T-helper 2 cell (primary cell): Measurements from ENCODE around the gene SLC35G6.
"Not testable (repeated sequence)": the region's sequence is repeated elsewhere in the genome, so short reads cannot be mapped to it uniquely, and the experiment has no call there.

ENCODE experiments used
- DNase-seq, 5 experiments: peaks; one replicate each; pipeline versions ENCODE4 v3.0.0 to v3.0.0-alpha.2; 2012 to 2022

SLC35G6 gene

DNA sequence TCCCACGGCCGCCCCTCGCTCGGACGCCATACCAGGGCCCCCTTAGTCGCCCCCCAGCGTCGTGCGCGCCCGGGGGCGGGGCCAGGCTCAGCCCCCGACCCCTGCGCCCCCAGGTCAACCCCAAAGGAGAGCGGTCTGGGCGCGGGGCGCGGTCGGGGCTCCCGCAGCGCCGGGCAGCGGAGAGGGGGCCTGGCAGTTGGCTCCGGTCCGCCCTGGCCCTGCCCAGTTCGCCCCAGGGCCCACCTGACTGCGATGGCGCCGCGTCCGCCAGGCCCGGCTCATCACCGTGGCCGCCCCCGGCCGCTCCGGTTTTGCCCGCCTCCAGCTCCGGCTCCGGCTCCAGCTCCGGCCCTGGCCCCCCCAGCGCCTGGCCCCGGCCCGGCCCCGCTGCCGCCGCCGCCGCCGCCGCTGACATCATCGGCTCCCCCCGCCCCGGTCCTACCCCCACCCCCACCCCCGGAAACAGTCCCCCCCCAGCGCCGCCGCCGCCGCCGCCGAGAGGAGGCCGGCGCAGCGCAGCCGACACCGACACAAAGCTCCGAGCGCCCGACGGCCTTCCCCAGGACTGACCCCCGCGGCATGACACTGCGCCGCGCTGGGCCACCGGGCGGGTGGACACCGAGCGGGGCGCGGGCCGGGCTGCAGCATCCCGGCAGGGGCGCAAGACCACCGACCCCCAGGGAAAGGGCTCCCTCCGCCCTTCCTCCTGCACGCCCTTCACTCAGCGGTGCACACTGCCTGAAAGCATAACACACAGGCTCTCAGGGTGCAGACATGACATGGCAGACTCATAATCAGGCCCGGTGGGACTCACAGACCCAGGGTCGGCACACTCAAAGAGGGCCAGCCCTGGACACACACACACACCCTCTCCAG is 1.8 kb upstream of the SLC35G6 start, which contains the start of gene ZBTB4:
ZBTB4 (minus strand) TSS at position 419 of the 876 bp plus-strand sequence. CDS start 12,830 bp downstream, outside the sequence.
- peak; percentile 33 to 80 (median 58) for DNase-seq

DNA sequence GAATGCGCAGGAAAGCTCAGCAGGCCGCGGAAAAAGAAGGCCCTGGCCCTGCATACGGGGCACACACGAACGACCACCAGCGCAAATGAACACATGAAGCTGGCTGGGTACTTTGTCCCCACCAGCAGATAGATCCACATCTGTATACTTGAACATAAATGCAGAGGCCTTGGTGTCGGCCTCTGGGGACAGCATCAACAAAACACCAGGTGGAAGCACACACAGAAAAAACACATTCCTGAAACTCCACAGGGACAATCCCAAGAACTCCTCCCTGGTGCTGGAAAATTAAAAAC is 1.2 kb upstream of the SLC35G6 start:
- DNase-seq, result no peak

DNA sequence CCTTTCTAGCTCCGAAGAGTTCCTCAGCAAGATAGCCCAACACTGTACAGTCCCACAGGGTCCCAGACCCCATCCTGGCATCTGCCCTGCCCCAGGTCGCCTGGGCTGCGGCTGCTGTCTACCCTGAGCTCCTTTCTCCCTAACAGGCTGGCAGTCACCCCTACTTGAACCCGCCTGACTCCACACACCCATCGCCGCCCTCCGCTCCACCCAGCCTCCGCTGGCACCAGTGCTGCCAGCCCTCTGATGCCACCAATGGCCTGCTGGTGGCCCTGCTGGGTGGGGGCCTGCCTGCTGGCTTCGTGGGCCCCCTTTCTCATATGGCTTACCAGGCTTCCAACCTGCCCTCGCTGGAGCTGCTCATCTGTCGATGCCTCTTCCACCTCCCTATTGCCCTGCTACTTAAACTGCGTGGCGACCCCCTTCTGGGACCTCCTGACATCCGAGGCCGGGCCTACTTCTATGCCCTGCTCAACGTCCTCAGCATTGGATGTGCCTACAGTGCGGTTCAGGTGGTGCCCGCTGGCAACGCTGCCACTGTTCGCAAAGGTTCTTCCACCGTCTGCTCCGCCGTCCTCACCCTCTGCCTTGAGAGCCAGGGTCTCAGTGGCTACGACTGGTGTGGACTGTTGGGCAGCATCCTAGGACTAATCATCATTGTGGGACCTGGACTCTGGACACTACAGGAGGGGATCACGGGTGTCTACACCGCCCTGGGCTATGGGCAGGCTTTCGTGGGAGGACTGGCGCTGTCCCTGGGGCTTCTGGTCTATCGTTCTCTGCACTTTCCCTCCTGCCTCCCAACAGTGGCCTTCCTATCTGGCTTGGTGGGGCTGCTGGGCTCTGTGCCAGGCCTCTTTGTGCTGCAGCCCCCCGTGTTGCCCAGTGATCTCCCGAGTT is 846 bp downstream of the SLC35G6 start:
- not testable (repeated sequence) for DNase-seq

DNA sequence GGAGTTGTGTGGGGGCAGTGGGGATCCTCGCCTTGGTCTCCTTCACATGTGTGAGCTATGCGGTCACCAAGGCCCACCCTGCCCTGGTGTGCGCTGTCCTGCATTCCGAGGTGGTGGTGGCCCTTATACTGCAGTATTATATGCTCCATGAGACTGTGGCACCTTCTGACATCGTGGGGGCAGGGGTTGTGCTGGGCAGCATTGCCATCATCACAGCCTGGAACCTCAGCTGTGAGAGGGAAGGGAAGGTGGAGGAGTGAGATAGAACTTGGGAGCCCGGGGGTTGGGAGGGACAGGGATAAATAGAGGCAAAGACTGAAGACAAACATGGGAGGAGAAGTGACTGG is 1.5 kb downstream of the SLC35G6 start:
- not testable (repeated sequence) for DNase-seq

DNA sequence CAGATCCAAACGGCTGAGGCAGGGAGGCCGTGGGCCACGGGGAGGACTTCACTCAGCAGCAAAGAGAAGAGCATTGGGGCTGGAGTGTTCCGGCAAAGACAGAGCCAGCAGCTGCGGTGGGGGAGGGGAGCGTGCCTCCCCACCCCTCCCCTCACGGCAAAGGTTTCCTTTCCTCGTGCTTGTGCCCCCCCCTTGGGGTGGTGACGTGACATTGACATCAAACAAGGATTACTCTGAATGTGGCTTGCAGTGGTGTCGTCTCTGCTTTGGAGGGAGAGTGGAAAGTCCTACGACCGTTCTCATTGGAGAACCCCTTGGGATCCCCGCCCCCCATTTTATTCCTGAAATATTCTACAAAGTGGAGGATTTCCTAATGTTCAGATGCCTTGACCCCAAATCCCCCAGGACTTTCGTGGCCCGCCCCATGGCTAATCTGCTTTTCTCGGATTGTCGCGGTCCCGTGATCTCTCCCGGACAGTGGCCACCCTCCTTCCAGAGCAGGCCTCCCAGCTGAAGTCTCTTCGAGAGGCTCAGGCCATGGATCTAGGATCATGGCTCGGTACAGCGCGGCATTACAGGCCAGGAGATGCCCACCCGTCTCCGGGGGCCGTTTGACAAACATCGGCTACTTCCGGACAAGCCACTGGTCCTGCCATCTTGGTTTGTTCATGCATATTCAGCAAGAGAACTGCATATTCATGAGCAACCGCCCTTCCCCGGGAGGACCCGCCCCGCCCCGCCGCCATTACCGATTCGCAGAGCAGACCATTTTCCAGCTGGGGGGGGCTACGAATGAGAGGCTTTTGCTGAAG is 2.2 kb downstream of the SLC35G6 start:
- peak; percentile 85 to 97 (median 92) for DNase-seq

DNA sequence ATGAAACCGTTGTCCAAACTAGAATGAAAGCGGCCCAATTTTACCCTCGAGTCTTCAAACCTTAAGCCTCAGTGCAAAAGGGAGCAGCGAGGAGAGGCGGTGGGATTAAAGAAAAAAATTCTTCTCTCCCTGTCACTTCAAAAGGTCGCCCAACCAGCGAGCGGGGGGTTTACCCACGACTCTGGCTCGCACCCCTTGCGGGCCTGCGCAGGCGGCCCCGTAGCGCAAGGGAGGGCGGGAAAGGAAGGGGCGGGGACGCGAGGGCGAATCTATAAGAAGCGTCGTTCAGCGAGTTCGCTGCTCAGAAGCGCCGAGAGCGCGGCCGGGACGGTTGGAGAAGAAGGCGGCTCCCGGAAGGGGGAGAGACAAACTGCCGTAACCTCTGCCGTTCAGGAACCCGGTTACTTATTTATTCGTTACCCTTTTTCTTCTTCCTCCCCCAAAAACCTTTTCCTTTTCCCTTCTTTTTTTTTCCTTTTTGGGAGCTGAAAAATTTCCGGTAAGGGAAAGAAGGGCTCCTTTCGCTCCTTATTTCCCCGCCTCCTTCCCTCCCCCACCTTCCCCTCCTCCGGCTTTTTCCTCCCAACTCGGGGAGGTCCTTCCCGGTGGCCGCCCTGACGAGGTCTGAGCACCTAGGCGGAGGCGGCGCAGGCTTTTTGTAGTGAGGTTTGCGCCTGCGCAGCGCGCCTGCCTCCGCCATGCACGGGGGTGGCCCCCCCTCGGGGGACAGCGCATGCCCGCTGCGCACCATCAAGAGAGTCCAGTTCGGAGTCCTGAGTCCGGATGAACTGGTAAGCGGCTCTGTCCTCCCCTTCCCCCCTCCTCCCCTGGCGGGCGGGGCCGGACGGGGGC is 3.0 kb downstream of the SLC35G6 start, which contains the start of gene POLR2A:
POLR2A (plus strand) TSS at position 300 of the 852 bp plus-strand sequence.
- DNase-seq, result peak; percentile 96 to 97 (median 97)

DNA sequence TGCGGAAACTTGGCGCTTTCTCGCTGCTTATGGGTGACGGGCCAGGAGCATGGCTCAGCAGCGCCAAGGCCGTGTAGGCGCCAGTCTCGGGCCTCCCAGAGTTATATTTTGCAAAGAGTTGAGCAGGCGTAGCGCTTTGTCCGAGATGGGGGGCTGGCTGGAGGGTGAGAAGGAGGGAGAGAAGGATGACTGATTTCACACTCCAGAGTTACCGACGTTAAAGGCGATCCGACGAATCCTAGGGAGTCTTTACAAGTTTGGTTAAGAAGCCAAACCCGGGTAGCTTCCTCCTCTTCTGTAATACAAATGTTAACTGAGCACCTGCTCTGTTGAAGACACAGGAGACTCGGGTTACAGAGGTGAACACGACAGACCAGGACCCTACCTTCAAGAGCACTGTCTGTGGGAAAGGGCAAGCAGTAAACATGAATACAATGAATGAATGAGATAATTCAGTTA is 3.7 kb downstream of the SLC35G6 start:
- DNase-seq, result no peak

DNA sequence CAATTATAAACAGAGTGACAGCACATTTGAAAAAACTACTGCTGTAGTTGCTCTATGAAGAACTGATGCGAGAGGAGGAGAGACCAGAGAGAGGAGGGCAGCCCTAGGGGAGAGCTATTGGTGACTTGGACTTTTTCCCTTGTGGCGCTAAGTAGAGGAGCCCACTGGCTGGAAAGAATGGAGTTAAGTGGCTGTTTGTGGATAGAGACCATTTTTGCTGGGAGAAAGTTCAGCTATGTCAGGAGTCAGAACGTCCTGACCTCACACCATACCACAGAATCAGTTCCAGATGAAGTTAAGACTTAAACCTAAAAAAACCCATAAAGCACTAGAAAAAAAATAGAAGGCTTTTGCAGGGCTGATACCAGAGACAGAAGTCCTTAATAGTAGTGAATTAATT is 4.9 kb downstream of the SLC35G6 start:
- DNase-seq, result peak in 1 of 5 experiments; percentile 29

DNA sequence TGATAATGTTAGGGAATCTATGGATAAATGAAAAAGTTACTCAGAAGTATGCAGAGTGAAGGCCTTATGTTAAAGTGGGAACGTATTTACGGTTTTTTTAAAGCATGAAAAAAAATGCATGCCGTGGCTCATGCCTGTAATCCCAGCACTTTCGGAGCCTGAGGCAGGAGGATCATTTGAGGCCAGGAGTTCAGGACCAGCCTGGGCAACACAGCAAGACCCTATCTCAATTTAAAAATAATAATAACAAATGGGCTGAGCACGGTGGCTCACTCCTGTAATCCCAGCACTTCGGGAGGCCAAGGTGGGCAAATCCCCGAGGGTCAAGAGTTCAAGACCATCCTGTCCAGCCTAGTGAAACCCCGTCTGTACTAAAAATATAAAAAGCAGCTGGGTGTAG is 8.9 kb downstream of the SLC35G6 start:
- DNase-seq, result no peak

DNA sequence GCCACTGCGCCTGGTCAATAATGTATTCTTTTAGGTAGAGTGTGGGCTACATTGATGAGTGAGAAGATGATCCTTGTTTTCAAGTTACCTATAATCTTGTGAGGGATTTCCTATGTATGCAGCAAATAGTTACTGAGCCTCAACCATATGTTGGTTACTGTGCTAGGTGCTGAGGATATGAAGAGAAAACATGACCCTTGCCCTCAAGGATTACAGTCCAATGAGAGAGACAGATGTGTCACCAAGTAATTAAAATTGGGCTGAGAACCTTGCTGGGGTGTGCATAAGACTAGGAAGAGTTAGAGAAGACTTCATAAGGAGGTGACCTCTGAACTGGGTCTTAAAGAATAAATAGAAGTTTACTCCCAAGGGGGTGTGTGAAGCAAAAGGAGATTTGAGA is 10.3 kb downstream of the SLC35G6 start:
- no peak for DNase-seq

DNA sequence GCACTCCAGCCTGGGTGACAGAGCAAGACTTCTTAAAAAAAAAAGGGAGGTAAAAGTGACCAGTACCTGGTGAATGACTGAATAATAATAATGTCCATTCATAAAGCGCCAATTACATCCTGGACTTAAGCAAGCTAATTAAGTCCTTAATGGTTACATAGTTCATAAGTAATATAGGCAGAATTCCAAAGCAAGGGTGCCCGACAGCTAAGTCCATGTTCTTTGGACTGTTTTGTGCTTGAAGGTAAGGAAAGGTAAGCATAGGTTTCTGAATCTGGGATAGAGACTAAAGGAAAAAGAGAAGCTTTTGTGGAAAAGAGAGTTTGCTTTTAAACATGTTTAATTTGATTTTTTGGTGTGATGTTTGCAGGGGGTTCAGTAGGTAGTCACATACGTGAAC is 12.7 kb downstream of the SLC35G6 start:
- no peak for DNase-seq

DNA sequence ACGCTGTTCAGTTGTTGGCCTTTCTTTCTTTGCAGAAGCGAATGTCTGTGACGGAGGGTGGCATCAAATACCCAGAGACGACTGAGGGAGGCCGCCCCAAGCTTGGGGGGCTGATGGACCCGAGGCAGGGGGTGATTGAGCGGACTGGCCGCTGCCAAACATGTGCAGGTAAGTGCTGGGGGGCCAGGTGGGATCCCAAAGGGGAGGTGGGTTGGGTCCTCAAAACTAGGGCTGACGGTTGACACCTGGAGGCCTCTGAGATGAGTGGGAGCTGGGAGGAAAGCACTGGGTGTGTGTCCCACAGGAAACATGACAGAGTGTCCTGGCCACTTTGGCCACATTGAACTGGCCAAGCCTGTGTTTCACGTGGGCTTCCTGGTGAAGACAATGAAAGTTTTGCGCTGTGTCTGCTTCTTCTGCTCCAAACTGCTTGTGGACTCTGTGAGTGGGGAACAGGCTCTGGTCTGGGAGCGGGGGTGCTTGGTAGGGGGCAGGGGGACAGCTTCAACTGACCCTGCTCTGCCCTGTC is 14.7 kb downstream of the SLC35G6 start:
- no peak for DNase-seq

DNA sequence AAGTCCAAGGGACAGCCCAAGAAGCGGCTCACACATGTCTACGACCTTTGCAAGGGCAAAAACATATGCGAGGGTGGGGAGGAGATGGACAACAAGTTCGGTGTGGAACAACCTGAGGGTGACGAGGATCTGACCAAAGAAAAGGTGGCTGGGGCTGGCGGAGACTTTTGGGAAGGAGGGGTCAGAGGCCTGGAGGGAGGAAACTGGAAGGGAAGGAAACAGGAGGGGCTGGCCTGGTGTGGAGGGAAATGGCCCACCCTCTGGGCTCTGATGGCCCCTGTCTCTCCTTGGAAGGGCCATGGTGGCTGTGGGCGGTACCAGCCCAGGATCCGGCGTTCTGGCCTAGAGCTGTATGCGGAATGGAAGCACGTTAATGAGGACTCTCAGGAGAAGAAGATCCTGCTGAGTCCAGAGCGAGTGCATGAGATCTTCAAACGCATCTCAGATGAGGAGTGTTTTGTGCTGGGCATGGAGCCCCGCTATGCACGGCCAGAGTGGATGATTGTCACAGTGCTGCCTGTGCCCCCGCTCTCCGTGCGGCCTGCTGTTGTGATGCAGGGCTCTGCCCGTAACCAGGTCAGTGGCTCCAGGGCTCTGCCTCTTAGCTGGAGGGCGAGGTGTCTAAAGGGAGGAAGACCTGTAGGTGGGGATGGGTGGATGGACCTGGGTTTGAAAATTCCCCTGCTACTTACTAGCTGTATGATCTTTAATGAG is 15.4 kb downstream of the SLC35G6 start:
- no peak for DNase-seq

DNA sequence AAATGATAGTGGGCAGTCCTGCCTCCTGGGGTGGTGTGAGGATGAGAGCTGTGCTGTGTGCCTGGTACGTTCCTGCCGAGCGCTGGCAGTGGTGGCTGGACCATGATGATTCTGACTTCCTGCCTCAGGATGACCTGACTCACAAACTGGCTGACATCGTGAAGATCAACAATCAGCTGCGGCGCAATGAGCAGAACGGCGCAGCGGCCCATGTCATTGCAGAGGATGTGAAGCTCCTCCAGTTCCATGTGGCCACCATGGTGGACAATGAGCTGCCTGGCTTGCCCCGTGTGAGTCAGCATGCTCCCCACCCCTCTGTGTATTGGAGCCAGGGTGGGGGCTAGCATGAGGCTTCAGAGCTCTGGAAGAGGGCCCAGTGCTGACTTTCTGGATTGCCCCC is 16.0 kb downstream of the SLC35G6 start:
- DNase-seq, result no peak

DNA sequence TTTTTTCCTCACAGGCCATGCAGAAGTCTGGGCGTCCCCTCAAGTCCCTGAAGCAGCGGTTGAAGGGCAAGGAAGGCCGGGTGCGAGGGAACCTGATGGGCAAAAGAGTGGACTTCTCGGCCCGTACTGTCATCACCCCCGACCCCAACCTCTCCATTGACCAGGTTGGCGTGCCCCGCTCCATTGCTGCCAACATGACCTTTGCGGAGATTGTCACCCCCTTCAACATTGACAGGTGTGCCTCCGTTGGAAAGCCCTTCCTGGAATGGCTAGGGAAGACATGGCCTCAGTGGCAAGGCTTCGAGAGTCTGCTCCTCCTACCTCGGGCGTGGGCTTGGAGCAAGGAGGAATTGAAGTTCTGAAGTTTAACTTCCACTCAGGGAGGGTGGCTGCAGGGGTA is 16.4 kb downstream of the SLC35G6 start:
- no peak for DNase-seq

DNA sequence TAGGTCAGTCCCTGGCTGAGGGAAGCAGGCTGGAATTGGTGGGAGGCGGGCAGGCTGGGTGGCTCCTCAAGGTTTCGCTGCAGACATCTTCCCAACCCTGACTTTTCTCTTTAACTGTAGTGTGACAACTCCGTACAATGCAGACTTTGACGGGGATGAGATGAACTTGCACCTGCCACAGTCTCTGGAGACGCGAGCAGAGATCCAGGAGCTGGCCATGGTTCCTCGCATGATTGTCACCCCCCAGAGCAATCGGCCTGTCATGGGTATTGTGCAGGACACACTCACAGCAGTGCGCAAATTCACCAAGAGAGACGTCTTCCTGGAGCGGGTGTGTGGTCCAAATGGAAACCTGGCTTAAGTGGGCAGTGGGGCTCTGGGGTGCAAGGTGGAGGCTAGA is 17.9 kb downstream of the SLC35G6 start:
- no peak for DNase-seq

DNA sequence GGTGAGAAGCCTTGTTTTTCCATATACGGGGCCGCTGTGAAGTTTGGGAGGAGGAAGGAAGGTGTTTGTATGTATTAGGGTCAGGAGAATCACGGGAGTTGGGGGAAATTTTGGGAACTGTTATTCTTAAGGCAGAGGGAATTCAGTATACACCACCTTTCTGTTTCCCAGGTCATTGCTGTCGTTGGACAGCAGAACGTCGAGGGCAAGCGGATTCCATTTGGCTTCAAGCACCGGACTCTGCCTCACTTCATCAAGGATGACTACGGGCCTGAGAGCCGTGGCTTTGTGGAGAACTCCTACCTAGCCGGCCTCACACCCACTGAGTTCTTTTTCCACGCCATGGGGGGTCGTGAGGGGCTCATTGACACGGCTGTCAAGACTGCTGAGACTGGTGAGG is 20.5 kb downstream of the SLC35G6 start:
- no peak for DNase-seq

DNA sequence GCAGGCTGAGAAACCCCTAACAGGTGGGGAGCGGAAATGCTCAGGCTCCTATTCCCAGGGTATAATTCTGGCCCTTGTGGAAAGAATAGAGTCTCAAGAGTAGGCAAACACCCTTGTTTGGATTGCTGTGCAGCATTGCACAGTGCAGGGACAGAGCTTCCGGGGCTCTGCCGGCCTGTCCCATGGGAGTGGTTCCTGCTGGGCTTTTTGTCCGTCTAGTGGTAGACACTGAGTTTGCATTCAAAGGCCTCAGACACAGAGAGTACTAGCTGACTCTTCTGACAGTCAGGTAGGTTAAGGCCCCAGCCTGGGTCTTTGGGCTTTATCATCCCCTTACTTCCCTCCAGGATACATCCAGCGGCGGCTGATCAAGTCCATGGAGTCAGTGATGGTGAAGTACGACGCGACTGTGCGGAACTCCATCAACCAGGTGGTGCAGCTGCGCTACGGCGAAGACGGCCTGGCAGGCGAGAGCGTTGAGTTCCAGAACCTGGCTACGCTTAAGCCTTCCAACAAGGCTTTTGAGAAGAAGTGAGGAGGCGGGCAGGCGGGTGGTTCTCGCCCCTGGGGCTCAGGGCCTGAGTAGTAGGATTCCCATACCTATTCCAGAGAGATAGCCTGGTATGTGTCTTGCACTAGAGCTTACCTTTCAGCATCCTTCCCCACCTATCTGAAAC is 21.1 kb downstream of the SLC35G6 start:
- no peak for DNase-seq

DNA sequence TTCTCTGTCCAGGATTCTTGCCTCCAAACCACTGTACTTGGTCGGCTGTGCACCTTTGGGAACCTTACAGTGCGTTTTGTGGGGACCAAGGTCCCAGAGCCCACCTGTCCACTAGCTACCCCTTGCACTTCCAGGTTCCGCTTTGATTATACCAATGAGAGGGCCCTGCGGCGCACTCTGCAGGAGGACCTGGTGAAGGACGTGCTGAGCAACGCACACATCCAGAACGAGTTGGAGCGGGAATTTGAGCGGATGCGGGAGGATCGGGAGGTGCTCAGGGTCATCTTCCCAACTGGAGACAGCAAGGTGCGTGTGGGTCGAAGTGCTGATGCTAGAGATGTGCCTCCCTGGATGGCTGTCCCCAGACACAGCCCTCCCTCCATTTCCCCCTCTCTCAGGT is 21.7 kb downstream of the SLC35G6 start:
- no peak for DNase-seq

DNA sequence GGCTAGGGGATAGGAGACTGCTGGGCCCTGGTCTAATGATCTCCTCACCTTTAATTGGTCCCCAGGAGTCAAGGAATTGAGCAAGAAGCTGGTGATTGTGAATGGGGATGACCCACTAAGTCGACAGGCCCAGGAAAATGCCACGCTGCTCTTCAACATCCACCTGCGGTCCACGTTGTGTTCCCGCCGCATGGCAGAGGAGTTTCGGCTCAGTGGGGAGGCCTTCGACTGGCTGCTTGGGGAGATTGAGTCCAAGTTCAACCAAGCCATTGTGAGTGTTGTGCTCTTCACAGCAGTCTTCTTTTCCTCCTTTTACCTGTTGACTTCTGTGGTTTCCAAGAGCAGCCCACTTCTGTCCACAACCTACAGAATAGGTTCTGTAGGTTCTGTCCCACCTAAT is 22.3 kb downstream of the SLC35G6 start:
- no peak for DNase-seq
